ENCODE measurements around the gene GPC6. TPM values are rescaled to one million over a fixed set of nuclear protein-coding genes. Genes with fewer than 3 reads are reported as not detected.

The GPC6 gene
- total RNA-seq, 1 experiment from 2014 or later = not detected

DNA sequence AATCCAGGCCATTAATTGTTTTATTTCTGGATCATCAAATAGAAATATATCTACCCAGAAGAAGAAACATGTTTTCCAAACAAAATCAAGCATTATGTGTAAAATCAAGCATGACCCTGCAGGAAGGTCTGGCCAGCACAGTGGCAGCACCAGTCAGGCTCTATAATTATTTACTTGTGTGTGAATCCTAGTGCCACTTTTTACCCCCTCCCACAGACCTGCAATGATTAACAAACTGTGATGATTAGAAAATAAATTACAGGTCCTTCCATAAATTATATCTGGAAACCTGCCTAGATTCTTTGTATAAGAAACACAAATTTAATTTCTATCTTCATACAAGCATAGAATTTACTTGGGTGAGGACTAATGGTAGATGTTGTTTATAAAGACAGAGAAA, 186.1 kb downstream of the GPC6 start:
- H3K27me3 ChIP-seq (ENCODE audit: insufficient read depth, low read depth) = no peaks in the 10 kb centered on the region
- POLR2A ChIA-PET (ENCODE audit: unreplicated experiment) = no interaction called here
- H3K27ac ChIP-seq = no peak overlapping the region
- H3K4me1 ChIP-seq (replicated peaks; ENCODE audit: insufficient read depth) = no peaks in the 10 kb centered on the region
- H3F3A ChIP-seq (ENCODE audit: insufficient read depth, low read depth) = no peaks in the 10 kb centered on the region
- no peaks in the 10 kb centered on the region for H3K9me3 ChIP-seq (ENCODE audit: insufficient read depth, low read depth)
- no peak for DNase-seq
- H4K20me1 ChIP-seq (ENCODE audit: insufficient read depth) = no peaks in the 10 kb centered on the region
- H3K4me3 ChIP-seq = no peak overlapping the region
- no peaks in the 10 kb centered on the region for H3K79me2 ChIP-seq (ENCODE audit: low read depth)
- H3K4me2 ChIP-seq = no peak overlapping the region
- no TSS peak for BruUV-seq (replicated peaks)
- intact Hi-C loops (cut with micrococcal nuclease; ENCODE audit: unreplicated experiment) = no loop called here
- CTCF ChIA-PET = no interaction called here
- TF ChIP-seq, protein P1, sequence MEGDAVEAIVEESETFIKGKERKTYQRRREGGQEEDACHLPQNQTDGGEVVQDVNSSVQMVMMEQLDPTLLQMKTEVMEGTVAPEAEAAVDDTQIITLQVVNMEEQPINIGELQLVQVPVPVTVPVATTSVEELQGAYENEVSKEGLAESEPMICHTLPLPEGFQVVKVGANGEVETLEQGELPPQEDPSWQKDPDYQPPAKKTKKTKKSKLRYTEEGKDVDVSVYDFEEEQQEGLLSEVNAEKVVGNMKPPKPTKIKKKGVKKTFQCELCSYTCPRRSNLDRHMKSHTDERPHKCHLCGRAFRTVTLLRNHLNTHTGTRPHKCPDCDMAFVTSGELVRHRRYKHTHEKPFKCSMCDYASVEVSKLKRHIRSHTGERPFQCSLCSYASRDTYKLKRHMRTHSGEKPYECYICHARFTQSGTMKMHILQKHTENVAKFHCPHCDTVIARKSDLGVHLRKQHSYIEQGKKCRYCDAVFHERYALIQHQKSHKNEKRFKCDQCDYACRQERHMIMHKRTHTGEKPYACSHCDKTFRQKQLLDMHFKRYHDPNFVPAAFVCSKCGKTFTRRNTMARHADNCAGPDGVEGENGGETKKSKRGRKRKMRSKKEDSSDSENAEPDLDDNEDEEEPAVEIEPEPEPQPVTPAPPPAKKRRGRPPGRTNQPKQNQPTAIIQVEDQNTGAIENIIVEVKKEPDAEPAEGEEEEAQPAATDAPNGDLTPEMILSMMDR (conservative IDR thresholded peaks at IDR 0.05) = no peak
- no peak for TF ChIP-seq EZH2 (IDR thresholded peaks at IDR 0.05; ENCODE audit: low read depth)
- no peak overlapping the region for H2AFZ ChIP-seq
- H3K9me2 ChIP-seq (ENCODE audit: insufficient read depth) = no peaks in the 10 kb centered on the region
- no peaks in the 10 kb centered on the region for H3K36me3 ChIP-seq (ENCODE audit: low read depth)

DNA sequence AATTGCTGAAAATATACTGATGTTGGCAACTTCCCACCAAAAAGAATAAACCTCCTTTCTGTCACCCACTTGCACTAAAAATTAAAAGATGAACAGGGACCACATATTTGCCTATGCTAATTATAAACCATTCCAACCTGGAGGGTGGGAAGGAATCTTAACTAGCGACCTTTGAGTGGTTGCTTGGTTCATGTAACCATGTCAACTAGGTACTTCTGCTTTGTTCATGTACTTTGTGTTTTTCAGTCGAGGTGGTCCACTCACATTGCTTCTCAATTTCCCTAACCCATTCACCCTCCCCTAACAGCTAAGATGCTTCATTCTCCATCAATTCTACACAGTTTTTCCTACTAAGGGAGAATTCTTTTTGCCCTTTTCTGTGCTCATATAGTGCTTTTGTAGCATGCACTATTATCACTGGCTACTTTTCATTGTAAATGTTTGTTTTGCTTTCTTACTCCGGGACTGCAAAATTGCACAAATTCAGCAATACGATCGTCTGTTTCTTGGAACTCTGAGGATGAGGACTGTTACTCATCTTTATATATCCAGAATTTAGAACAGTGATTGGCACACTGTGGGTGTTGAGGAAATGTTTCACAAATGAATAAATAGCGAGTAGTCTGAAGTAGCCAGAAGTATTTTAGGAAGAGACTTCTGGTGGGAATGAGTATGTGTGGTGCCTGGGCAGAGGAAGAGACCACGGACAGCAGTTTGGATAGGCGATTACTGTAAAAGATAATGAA, 187.5 kb downstream of the GPC6 start:
- Histone ChIP-seq H3K79me2 (ENCODE audit: low read depth) (no peaks in the 10 kb centered on the region), H4K20me1 (ENCODE audit: insufficient read depth) (no peaks in the 10 kb centered on the region), H3K9me3 (ENCODE audit: insufficient read depth, low read depth) (no peaks in the 10 kb centered on the region), H3K4me3 (no peak overlapping the region), H3K27ac (no peak overlapping the region), H3K4me1 (replicated peaks; ENCODE audit: insufficient read depth) (no peaks in the 10 kb centered on the region), H2AFZ (no peak overlapping the region), H3K4me2 (no peak overlapping the region), H3K36me3 (ENCODE audit: low read depth) (no peaks in the 10 kb centered on the region), H3K9me2 (ENCODE audit: insufficient read depth) (no peaks in the 10 kb centered on the region), H3F3A (ENCODE audit: insufficient read depth, low read depth) (no peaks in the 10 kb centered on the region), H3K27me3 (ENCODE audit: insufficient read depth, low read depth) (no peaks in the 10 kb centered on the region)
- ChIA-PET POLR2A (ENCODE audit: unreplicated experiment) (no interaction called here), CTCF (no interaction called here)
- no peak for TF ChIP-seq EZH2 (IDR thresholded peaks at IDR 0.05; ENCODE audit: low read depth)
- TF ChIP-seq, protein P1 (conservative IDR thresholded peaks at IDR 0.05) = no peak
- no TSS peak for BruUV-seq (replicated peaks)
- no peak for DNase-seq
- intact Hi-C loops (cut with micrococcal nuclease; ENCODE audit: unreplicated experiment) = no loop called here

DNA sequence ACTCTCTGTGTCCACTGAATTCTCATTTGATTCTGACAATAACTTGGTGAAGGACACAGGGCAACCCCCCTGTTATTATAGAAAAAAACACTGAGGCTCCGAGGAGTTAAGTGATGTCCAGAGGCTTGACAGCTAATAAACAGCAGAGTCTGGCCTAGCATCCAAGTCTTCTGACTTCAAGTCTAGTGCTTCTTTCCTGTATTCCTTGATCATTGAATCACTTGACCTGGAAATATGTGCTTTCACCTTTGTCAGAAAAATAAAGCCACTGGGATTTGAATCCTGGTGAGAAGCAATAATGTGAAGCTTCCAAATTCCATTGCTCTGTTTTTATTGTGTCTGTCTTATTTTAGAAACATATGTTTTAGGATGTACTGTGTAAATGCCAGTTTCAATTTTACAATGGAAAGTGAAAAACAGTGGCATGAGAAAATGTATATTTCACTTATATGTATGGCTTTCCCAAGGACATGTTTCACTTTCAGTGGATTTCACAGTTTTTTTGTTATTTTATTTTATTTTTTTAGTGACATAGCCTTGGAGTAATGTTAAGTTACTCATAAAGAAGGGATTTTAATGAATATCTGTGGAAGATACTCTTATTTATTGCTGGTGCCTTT, 190.2 kb downstream of the GPC6 start:
- POLR2A ChIA-PET (ENCODE audit: unreplicated experiment) = no interaction called here
- no peaks in the 10 kb centered on the region for H3K79me2 ChIP-seq (ENCODE audit: low read depth)
- no peaks in the 10 kb centered on the region for H3K36me3 ChIP-seq (ENCODE audit: low read depth)
- H3K27ac ChIP-seq = no peak overlapping the region
- H2AFZ ChIP-seq = no peak overlapping the region
- H4K20me1 ChIP-seq (ENCODE audit: insufficient read depth) = no peaks in the 10 kb centered on the region
- H3K4me2 ChIP-seq = no peak overlapping the region
- H3K27me3 ChIP-seq (ENCODE audit: insufficient read depth, low read depth) = no peaks in the 10 kb centered on the region
- DNase-seq = no peak
- no peak overlapping the region for H3K4me3 ChIP-seq
- TF ChIP-seq EZH2 (IDR thresholded peaks at IDR 0.05; ENCODE audit: low read depth) = no peak
- TF ChIP-seq, protein P1 (conservative IDR thresholded peaks at IDR 0.05) = no peak
- intact Hi-C loops (cut with micrococcal nuclease; ENCODE audit: unreplicated experiment) = no loop called here
- H3K9me2 ChIP-seq (ENCODE audit: insufficient read depth) = no peaks in the 10 kb centered on the region
- CTCF ChIA-PET = no interaction called here
- H3F3A ChIP-seq (ENCODE audit: insufficient read depth, low read depth) = no peaks in the 10 kb centered on the region
- no TSS peak for BruUV-seq (replicated peaks)
- H3K4me1 ChIP-seq (replicated peaks; ENCODE audit: insufficient read depth) = no peaks in the 10 kb centered on the region
- no peaks in the 10 kb centered on the region for H3K9me3 ChIP-seq (ENCODE audit: insufficient read depth, low read depth)
